ENCODE data around the gene MS4A6E. TPM values are rescaled to one million over a fixed set of nuclear protein-coding genes. Genes with fewer than 3 reads are reported as not detected.
A peak's percentile ranks its signal among the peaks of the same experiment; 100 is the strongest.

MS4A6E gene
- total RNA-seq, 1 experiment from 2014 or later, result not detected

GRCh38 chr11:60315871-60316270 lies 11.2 kb upstream of the MS4A6E start:
- Histone ChIP-seq H3K27me3 (no peaks in the 10 kb centered on the region), H3K4me3 (no peak overlapping the region), H3K9me3 (replicated peaks) (no peaks in the 10 kb centered on the region), H3K36me3 (no peaks in the 10 kb centered on the region), H3K27ac (no peak overlapping the region), H3K4me1 (no peaks in the 10 kb centered on the region)
- no peak for DNase-seq

DNA sequence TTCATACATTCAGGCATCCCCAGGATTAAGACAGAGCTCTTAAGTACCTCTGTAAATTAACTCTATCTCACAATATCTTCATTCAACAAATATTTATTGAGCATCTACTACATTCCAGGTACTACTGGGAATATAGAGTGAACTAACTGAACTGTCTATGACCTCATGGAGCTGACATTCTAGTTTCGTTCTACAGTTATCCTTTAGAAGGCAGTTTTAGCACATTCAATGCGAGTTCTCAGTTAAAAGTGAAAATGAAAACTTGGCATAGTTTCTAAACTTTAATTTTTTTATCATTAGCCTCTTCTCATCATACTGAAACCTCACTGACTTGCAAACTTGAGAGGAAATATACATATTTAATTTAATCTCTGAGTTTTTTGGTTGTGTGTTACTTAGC lies 10.7 kb upstream of the MS4A6E start:
- Histone ChIP-seq H3K27me3 (no peaks in the 10 kb centered on the region), H3K9me3 (replicated peaks) (no peaks in the 10 kb centered on the region), H3K27ac (no peak overlapping the region), H3K4me3 (no peak overlapping the region), H3K36me3 (no peaks in the 10 kb centered on the region), H3K4me1 (no peaks in the 10 kb centered on the region)
- no peak for DNase-seq

DNA sequence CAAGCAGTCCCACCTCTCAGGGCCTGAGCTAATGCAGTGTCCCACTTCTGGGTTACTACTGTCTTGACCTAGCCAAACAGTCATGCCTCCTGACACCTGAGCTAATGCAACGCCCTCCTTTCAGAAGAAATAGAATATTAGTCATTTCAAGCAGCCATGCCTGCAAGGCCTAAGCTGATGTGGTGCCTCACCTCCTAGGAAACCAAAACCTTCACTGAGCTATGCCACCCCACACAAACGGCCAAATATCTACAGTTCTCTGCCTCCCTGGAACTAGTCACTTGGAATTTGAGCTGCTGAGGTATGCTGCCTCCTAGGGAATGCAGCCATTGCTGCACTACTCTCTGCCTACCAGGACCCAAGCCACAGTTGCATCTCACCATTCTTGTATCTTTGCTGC lies 8.3 kb upstream of the MS4A6E start:
- Histone ChIP-seq H3K4me3 (no peak overlapping the region), H3K9me3 (replicated peaks) (no peaks in the 10 kb centered on the region), H3K4me1 (no peaks in the 10 kb centered on the region), H3K27me3 (no peaks in the 10 kb centered on the region), H3K27ac (no peak overlapping the region), H3K36me3 (no peaks in the 10 kb centered on the region)
- DNase-seq, result no peak

DNA sequence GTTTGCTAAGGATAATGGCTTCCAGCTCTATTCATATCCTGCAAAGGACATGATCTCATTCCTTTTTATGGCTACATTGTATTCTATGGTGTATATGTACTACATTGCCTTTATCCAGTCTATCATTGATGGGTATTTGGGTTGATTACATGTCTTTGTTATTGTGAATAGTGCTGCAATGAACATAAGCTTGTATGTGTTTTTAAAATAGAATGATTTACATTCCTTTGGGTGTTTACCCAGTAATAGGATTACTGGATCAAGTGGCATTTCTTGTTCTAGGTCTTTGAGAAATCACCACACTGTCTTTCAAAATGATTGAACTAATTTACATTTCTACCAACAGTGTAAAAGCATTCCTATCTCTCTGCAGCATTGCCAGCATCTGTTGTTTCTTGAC lies 6.0 kb upstream of the MS4A6E start:
- Histone ChIP-seq H3K36me3 (no peaks in the 10 kb centered on the region), H3K4me3 (no peak overlapping the region), H3K27me3 (no peaks in the 10 kb centered on the region), H3K27ac (no peak overlapping the region), H3K9me3 (replicated peaks) (no peaks in the 10 kb centered on the region), H3K4me1 (no peaks in the 10 kb centered on the region)
- DNase-seq, result no peak

DNA sequence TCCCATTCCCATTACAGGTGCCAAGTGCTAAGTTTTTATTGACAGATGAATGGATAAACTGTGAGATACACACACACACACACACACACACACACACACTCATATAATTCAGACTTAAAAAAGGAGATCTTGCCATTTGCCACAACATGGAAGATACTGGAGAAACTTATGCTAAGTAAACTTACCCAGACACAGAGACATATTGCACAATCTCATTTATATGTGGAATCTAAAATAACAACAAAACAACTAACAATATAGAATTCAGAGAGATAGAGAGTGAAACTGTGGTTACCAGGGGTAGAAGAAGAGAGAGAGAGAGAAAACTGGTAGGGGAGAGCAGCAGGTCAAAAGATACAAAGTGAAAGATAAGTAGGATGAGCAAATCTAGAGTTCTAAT lies 1.4 kb downstream of the MS4A6E start:
- Histone ChIP-seq H3K27me3 (no peaks in the 10 kb centered on the region), H3K9me3 (replicated peaks) (no peaks in the 10 kb centered on the region), H3K27ac (no peak overlapping the region), H3K4me1 (no peaks in the 10 kb centered on the region), H3K36me3 (no peaks in the 10 kb centered on the region), H3K4me3 (no peak overlapping the region)
- no peak for DNase-seq

- H3K9me3 ChIP-seq (replicated peaks), result no peaks in the 10 kb centered on the region
- no peak for DNase-seq
- H3K4me1 ChIP-seq, result no peaks in the 10 kb centered on the region
- no peak overlapping the region for H3K4me3 ChIP-seq
- no peaks in the 10 kb centered on the region for H3K36me3 ChIP-seq
- H3K27me3 ChIP-seq, result no peaks in the 10 kb centered on the region
- H3K27ac ChIP-seq, result no peak overlapping the region
These were observed 5.8 kb downstream of the MS4A6E start for GRCh38 chr11:60332846-60333245.

DNA sequence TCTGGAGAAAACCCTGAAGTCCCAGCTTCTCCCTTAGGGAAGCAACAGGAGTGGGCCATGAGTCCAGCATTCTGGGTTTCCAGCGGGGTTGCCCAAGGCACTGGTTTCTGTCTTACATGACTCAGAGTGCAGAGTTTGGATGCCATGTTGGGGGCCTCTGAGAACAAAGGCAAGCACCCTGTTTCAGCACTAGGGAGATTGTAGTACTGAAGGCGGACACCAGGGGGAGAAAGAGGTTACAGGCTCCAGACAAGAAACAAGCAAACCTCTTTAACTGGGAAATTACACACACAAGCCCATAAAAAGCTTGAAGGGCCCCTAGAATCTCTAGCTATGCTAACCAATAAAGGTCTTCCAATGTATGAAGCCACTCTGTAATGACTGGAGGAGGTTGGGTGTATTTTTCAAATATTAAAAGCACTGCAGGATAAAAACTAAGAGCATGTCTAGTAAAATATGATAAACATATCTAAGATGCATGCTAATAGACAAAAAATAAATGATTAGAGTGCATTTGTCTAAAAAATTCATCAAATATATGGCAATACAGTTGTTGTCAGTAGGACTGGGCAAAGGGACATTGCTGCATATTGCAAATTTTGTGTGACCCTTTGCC lies 7.1 kb downstream of the MS4A6E start:
- no peak overlapping the region for H3K4me3 ChIP-seq
- no peaks in the 10 kb centered on the region for H3K36me3 ChIP-seq
- H3K27ac ChIP-seq, result no peak overlapping the region
- H3K27me3 ChIP-seq, result no peaks in the 10 kb centered on the region
- DNase-seq, result peak; percentile 57 to 79
- no peaks in the 10 kb centered on the region for H3K4me1 ChIP-seq
- H3K9me3 ChIP-seq (replicated peaks), result no peaks in the 10 kb centered on the region

- Histone ChIP-seq H3K36me3 (no peaks in the 10 kb centered on the region), H3K4me3 (no peak overlapping the region), H3K27ac (no peak overlapping the region), H3K27me3 (no peaks in the 10 kb centered on the region), H3K9me3 (replicated peaks) (no peaks in the 10 kb centered on the region), H3K4me1 (no peaks in the 10 kb centered on the region)
- no peak for DNase-seq
These were observed 9.8 kb downstream of the MS4A6E start for GRCh38 chr11:60336767-60337391.

- Histone ChIP-seq H3K27me3 (no peaks in the 10 kb centered on the region), H3K27ac (no peak overlapping the region), H3K4me3 (no peak overlapping the region), H3K9me3 (replicated peaks) (no peaks in the 10 kb centered on the region), H3K36me3 (no peaks in the 10 kb centered on the region), H3K4me1 (no peaks in the 10 kb centered on the region)
- no peak for DNase-seq
These were observed 11.0 kb downstream of the MS4A6E start for GRCh38 chr11:60338053-60338452.

- no peak for DNase-seq
- no peaks in the 10 kb centered on the region for H3K9me3 ChIP-seq (replicated peaks)
- no peak overlapping the region for H3K4me3 ChIP-seq
- no peaks in the 10 kb centered on the region for H3K36me3 ChIP-seq
- no peaks in the 10 kb centered on the region for H3K4me1 ChIP-seq
- H3K27me3 ChIP-seq, result no peaks in the 10 kb centered on the region
- H3K27ac ChIP-seq, result no peak overlapping the region
These were observed 12.3 kb downstream of the MS4A6E start for GRCh38 chr11:60339356-60339755.

- DNase-seq, result peak; percentile 4 to 30
- Histone ChIP-seq H3K9me3 (replicated peaks) (no peaks in the 10 kb centered on the region), H3K4me3 (no peak overlapping the region), H3K27ac (no peak overlapping the region), H3K27me3 (no peaks in the 10 kb centered on the region; the same call in 1 of the 2 replicates), H3K4me1 (no peaks in the 10 kb centered on the region), H3K36me3 (no peaks in the 10 kb centered on the region)
These were observed 16.1 kb downstream of the MS4A6E start for GRCh38 chr11:60343094-60343704.

DNA sequence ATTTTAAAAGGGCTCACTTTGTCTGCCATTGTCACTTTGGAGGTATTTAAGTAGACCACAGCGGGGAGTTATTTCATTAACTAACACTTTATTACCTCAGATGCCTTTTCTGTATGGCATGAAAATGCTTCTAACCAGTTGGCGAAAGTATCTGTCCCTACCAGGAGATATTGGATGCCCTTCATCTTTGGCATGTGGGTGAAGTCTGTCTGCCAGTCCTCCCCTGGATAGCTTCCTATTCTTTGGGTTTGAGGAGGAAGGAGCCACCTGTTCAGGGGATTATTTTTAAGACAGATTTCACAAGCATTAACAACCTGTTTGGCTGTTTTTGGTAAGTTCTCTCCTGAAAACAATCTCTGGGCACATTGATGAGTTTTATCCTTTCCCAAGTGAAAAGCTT lies 17.1 kb downstream of the MS4A6E start:
- H3K27ac ChIP-seq, result no peak overlapping the region
- no peaks in the 10 kb centered on the region; the same call in 1 of the 2 replicates for H3K27me3 ChIP-seq
- no peaks in the 10 kb centered on the region for H3K36me3 ChIP-seq
- no peak for DNase-seq
- no peaks in the 10 kb centered on the region for H3K4me1 ChIP-seq
- H3K9me3 ChIP-seq (replicated peaks), result no peaks in the 10 kb centered on the region
- H3K4me3 ChIP-seq, result no peak overlapping the region

GRCh38 chr11:60345489-60345888 lies 18.4 kb downstream of the MS4A6E start:
- Histone ChIP-seq H3K27ac (no peak overlapping the region), H3K9me3 (replicated peaks) (no peaks in the 10 kb centered on the region), H3K36me3 (no peaks in the 10 kb centered on the region), H3K4me3 (no peak overlapping the region), H3K27me3 (no peaks in the 10 kb centered on the region; the same call in 1 of the 2 replicates), H3K4me1 (no peaks in the 10 kb centered on the region)
- DNase-seq, result peak; percentile 18 to 46

DNA sequence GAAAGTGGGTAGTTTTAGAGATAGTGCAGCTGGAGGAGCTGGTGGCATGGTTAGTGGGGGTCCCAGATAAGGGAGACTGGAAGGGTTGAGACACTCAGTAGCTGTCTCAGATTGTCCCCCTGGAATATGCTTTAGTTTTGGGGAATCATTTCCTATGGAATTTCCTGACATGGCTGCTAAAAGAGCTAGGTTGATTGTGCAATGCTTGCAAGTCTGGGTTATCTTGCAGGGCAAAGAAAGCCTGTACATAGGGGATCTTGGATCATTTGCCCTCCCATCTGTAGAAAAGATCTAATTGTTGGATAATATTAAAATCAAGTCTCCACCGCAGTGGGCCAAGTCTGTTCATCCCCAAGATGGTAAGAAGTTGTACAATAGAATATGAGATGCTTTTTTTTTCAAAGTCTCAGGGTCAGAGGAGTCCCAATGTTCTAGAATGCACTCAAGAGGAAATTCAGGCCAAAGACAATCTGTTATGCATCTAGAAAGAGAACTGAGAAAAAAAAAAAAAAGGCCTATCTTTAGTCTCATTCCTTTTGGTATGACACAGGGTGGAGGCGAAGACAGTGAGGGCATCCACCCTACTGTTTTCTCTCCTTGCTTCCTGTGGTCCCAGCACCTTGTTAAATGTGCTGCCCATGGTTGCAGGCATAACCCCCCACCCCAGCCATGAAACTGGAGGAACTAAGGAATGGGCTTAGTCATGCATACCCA lies 20.2 kb downstream of the MS4A6E start:
- Histone ChIP-seq H3K36me3 (no peaks in the 10 kb centered on the region), H3K27me3 (no peaks in the 10 kb centered on the region; the same call in 1 of the 2 replicates), H3K4me3 (no peak overlapping the region), H3K27ac (no peak overlapping the region), H3K4me1 (no peaks in the 10 kb centered on the region), H3K9me3 (replicated peaks) (no peaks in the 10 kb centered on the region)
- no peak for DNase-seq

- peak in 1 of 2 experiments; percentile 5 for DNase-seq
- Histone ChIP-seq H3K9me3 (replicated peaks) (no peaks in the 10 kb centered on the region), H3K4me1 (no peaks in the 10 kb centered on the region)
These were observed 21.1 kb downstream of the MS4A6E start for GRCh38 chr11:60348116-60348515.

More at GRCh38 chr11:60348116-60348515, 21.1 kb downstream of the MS4A6E start:
- Histone ChIP-seq H3K36me3 (no peaks in the 10 kb centered on the region), H3K27ac (no peak overlapping the region), H3K4me3 (no peak overlapping the region), H3K27me3 (no peaks in the 10 kb centered on the region; the same call in 1 of the 2 replicates)
